Mesothelial cell of epicardium (in vitro differentiated cells): ENCODE measurements around the gene LIN28B. TPM values are rescaled to one million over a fixed set of nuclear protein-coding genes. Genes with fewer than 3 reads are reported as not detected.

ENCODE experiments used
- total RNA-seq: library from RNA; stranded (reverse); gene quantifications from 3 replicates; pipeline ENCODE4 v1.2.1, GENCODE V29; 2021

Gene LIN28B
- total RNA-seq, 1 donor from 2014 or later = 19.3 TPM

Other genes starting within 250 kb of the LIN28B start
- 24.5 to 25.9 TPM (median 24.7 TPM) in 3 replicates for gene HACE1, start 97.2 kb upstream of the LIN28B start, total RNA-seq
- 10.1 to 11.1 TPM (median 10.4 TPM) in 3 replicates for gene POPDC3, start 222.9 kb downstream of the LIN28B start, total RNA-seq